B cell (primary cell): ENCODE measurements around the gene SEL1L2. TPM values are rescaled to one million over a fixed set of nuclear protein-coding genes. Genes with fewer than 3 reads are reported as not detected.

Experiments used
- ATAC-seq: fragments of 200-7000 bp; cut with Tn5 transposase; one replicate; pipeline ENCODE4 v1.10.0; 2021; ENCODE audit warnings: low read depth, mild to moderate bottlenecking, moderate number of reproducible peaks, moderate library complexity
- CTCF ChIA-PET: fragments of 350-600 bp; sonication (Branson Sonifier 250); formaldehyde crosslinking; loops from one replicate; lab custom pipeline; 2021; ENCODE audit warnings: antibody characterized with exemption, inconsistent platforms; lab: Charles Lee
- POLR2A ChIA-PET: fragments of 350-600 bp; sonication (Branson Sonifier 250); formaldehyde crosslinking; loops from one replicate; lab custom pipeline; 2021; ENCODE audit warnings: antibody characterized with exemption; lab: Charles Lee
- DNase-seq: peaks from one replicate; pipeline ENCODE4 v3.0.0; 2013
- H2AFZ ChIP-seq: 2 replicates; pipeline ENCODE4 v1.6.1; 2012; ENCODE audit warnings: mild to moderate bottlenecking, low read depth, low read length; ENCODE audit not compliant: insufficient read depth, poor library complexity, severe bottlenecking
- H3K27ac ChIP-seq, 2 donors: 1 replicate in 1 of 2; 2 replicates in 1 of 2; pipeline ENCODE4 v1.5.1; 2012 to 2013; ENCODE audit warnings: low read length in 2 of 2, mild to moderate bottlenecking in 2 of 2, moderate library complexity in 1 of 2
- H3K27me3 ChIP-seq, 4 experiments: fragments of 200-600 bp in 1 of 4; sonication (generic) in 1 of 4; replicated peaks in 1 of 4; 1 replicate in 2 of 4; 2 replicates in 2 of 4; pipeline versions ENCODE4 v1.6.1 to v1.7.0; 2013 to 2016; ENCODE audit warnings: low read length in 3 of 4, mild to moderate bottlenecking in 2 of 4, mixed read lengths in 1 of 4, moderate library complexity in 1 of 4; ENCODE audit not compliant: insufficient read depth in 4 of 4, control insufficient read depth in 3 of 4; ENCODE audit errors: control extremely low read depth in 1 of 4
- H3K36me3 ChIP-seq, 2 experiments: replicated peaks in 1 of 2; 1 replicate in 1 of 2; 2 replicates in 1 of 2; pipeline versions ENCODE4 v1.6.1 to v1.7.1; 2013; ENCODE audit warnings: low read length in 1 of 2; ENCODE audit not compliant: insufficient read depth in 2 of 2, control insufficient read depth in 1 of 2; ENCODE audit errors: control extremely low read depth in 1 of 2, extremely low read depth in 1 of 2
- H3K4me1 ChIP-seq, 2 donors: fragments of 200-600 bp in 1 of 2; sonication (generic) in 1 of 2; 1 replicate in 1 of 2; 2 replicates in 1 of 2; pipeline versions ENCODE4 v1.5.1 to v1.6.1; 2013 to 2017; ENCODE audit warnings: low read length in 2 of 2; ENCODE audit not compliant: control insufficient read depth in 2 of 2, insufficient read depth in 2 of 2
- H3K4me2 ChIP-seq: replicated peaks from 2 replicates; pipeline ENCODE3; 2012; ENCODE audit warnings: mild to moderate bottlenecking, low read depth, low read length; ENCODE audit not compliant: poor library complexity, severe bottlenecking
- H3K4me3 ChIP-seq, 5 experiments: fragments of 200-600 bp in 1 of 5; sonication (generic) in 1 of 5; 1 replicate in 3 of 5; 2 replicates in 2 of 5; pipeline versions ENCODE4 v1.5.1 to v1.7.0; 2011 to 2016; ENCODE audit warnings: low read length in 4 of 5, mild to moderate bottlenecking in 4 of 5, low read depth in 2 of 5, control low read depth in 1 of 5, moderate library complexity in 1 of 5; ENCODE audit not compliant: insufficient read depth in 1 of 5; ENCODE audit errors: control extremely low read depth in 1 of 5, extremely low read depth in 1 of 5
- H3K79me2 ChIP-seq: fragments of 200-600 bp; sonication (generic); one replicate; pipeline ENCODE4 v1.6.0; 2016; ENCODE audit warnings: low read length; ENCODE audit not compliant: control insufficient read depth, insufficient read depth
- H3K9ac ChIP-seq: fragments of 200-600 bp; sonication (generic); 2 replicates; pipeline ENCODE4 v1.6.1; 2017; ENCODE audit warnings: mild to moderate bottlenecking, low read length, moderate library complexity
- H3K9me3 ChIP-seq, 3 donors: one replicate each; pipeline versions ENCODE4 v1.6.1 to v1.7.1; 2013; ENCODE audit warnings: low read length in 2 of 3; ENCODE audit not compliant: control insufficient read depth in 2 of 3, insufficient read depth in 1 of 3; ENCODE audit errors: control extremely low read depth in 1 of 3
- H4K20me1 ChIP-seq: 2 replicates; pipeline ENCODE4 v1.6.0; 2012; ENCODE audit warnings: mild to moderate bottlenecking, low read length; ENCODE audit not compliant: insufficient read depth, control insufficient read depth, poor library complexity, severe bottlenecking
- H3K27ac Mint-ChIP-seq: one replicate; pipeline ENCODE4 v1.8.0; 2021; ENCODE audit warnings: mixed read lengths
- H3K27me3 Mint-ChIP-seq: one replicate; pipeline ENCODE4 v1.8.0; 2021; ENCODE audit warnings: mixed read lengths
- H3K4me1 Mint-ChIP-seq: one replicate; pipeline ENCODE4 v1.8.0; 2021; ENCODE audit warnings: mixed read lengths
- H3K4me3 Mint-ChIP-seq: one replicate; pipeline ENCODE4 v1.8.0; 2021; ENCODE audit warnings: mixed read lengths
- H3K9me3 Mint-ChIP-seq: one replicate; pipeline ENCODE4 v1.8.0; 2022; ENCODE audit warnings: mixed read lengths; ENCODE audit not compliant: insufficient read depth
- CTCF ChIP-seq: fragments of 200-600 bp; IDR thresholded peaks from one replicate; pipeline ENCODE4 v1.8.0; 2022; ENCODE audit warnings: antibody characterized with exemption, mild to moderate bottlenecking
- EZH2 ChIP-seq: IDR thresholded peaks from 2 replicates; pipeline ENCODE4 v1.6.1; 2012; ENCODE audit warnings: borderline replicate concordance, low read depth, mild to moderate bottlenecking, moderate library complexity, low read length; ENCODE audit not compliant: insufficient read depth, poor library complexity, severe bottlenecking
- WGBS: methylation state at CpG from one replicate; pipeline ENCODE4 v1.1.5; 2013; ENCODE audit warnings: missing lambda C conversion rate; ENCODE audit not compliant: insufficient coverage; 5-methylcytosine and 5-hydroxymethylcytosine counted together
- intact Hi-C: fragments of 100-400 bp; cut with micrococcal nuclease; formaldehyde crosslinking; loops from one replicate; pipeline ENCODE4 v1.10.0; 2022
- polyA plus RNA-seq: library from polyadenylated mRNA; depleted of rRNA; stranded (reverse); fragments of >200 nt; gene quantifications from 2 replicates; pipeline ENCODE4 v1.2.3, GENCODE V29; 2012
- total RNA-seq, 2 donors: library from RNA; stranded (reverse); fragments of 120-200 nt in 1 of 2; gene quantifications; 1 replicate in 1 of 2; 2 replicates in 1 of 2; pipeline versions ENCODE4 v1.2.3 to v1.2.4, GENCODE V29; 2013 to 2022

Gene SEL1L2
- total and polyA plus RNA-seq, 2 donors (not counting 1 experiment from before 2014, with no cell fraction given): not detected

DNA sequence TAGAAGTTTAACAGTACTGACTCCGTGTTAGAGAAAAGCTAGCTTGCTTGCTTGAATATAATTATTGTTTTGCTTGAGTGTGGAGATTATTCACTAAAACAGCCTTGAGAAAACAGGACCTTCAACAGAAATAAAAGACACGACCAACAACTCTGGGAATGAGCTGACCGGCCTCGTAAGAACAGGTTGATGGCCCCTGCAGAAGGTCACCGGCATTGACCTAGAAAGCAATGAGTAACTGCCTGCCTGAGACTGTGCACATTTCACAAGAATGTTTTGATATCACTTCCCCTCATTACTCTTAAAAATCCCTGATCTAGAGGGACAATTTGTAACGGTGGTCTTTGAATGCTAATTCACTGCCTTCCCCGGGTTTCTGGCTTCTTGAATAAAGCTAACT is 49.4 kb downstream of the SEL1L2 start:
- Histone ChIP-seq H3K4me2 (no peak overlapping the region), H3K79me2 (no peaks in the 10 kb centered on the region), H3K36me3 (no peaks in the 10 kb centered on the region), H4K20me1 (no peaks in the 10 kb centered on the region), H3K4me3 (no peak overlapping the region), H3K27ac (no peak overlapping the region), H3K4me1 (no peaks in the 10 kb centered on the region), H2AFZ (no peak overlapping the region), H3K9ac (no peak overlapping the region), H3K27me3 (no peaks in the 10 kb centered on the region), H3K9me3 (peaks cover 0 to 1% (median 0%) of the 10 kb centered on the region in 3 donors)
- no peaks in the 10 kb centered on the region for H3K9me3 Mint-ChIP-seq
- no peak for ATAC-seq
- ChIA-PET POLR2A (no interaction called here), CTCF (no interaction called here)
- no peak overlapping the region for H3K27ac Mint-ChIP-seq
- WGBS: 93% methylated on average over 5 of the region's 7 CpGs
- TF ChIP-seq CTCF: no peak
- TF ChIP-seq EZH2: no peak
- no peaks in the 10 kb centered on the region for H3K4me1 Mint-ChIP-seq
- intact Hi-C loops: no loop called here
- H3K4me3 Mint-ChIP-seq: no peak overlapping the region
- H3K27me3 Mint-ChIP-seq: peaks cover 7% of the 10 kb centered on the region
- no peak for DNase-seq

GRCh38 chr20:13936781-13937576 is 53.4 kb downstream of the SEL1L2 start:
- no peak overlapping the region for H3K27ac Mint-ChIP-seq
- H3K9me3 ChIP-seq: peaks cover 0 to 1% (median 0%) of the 10 kb centered on the region in 3 donors
- H3K27ac ChIP-seq: no peak overlapping the region
- no peak for TF ChIP-seq CTCF
- no peak for TF ChIP-seq EZH2
- no peak overlapping the region for H2AFZ ChIP-seq
- no peaks in the 10 kb centered on the region for H4K20me1 ChIP-seq
- H3K4me3 ChIP-seq: no peak overlapping the region
- intact Hi-C loops: no loop called here
- H3K9me3 Mint-ChIP-seq: no peaks in the 10 kb centered on the region
- DNase-seq: no peak
- ChIA-PET POLR2A (no interaction called here), CTCF (no interaction called here)
- no peak overlapping the region for H3K4me2 ChIP-seq
- H3K36me3 ChIP-seq: no peaks in the 10 kb centered on the region
- no peaks in the 10 kb centered on the region for H3K79me2 ChIP-seq
- H3K4me3 Mint-ChIP-seq: no peak overlapping the region
- no peak for ATAC-seq
- H3K27me3 Mint-ChIP-seq: peaks cover 3% of the 10 kb centered on the region
- H3K27me3 ChIP-seq: no peaks in the 10 kb centered on the region
- H3K9ac ChIP-seq: no peak overlapping the region
- no peaks in the 10 kb centered on the region for H3K4me1 ChIP-seq
- H3K4me1 Mint-ChIP-seq: no peaks in the 10 kb centered on the region
- WGBS: 80% methylated on average over 7 of the region's 9 CpGs
